Transverse colon (tissue), 4 donors: ENCODE measurements around the gene FKBP14. TPM values are rescaled to one million over a fixed set of nuclear protein-coding genes. Genes with fewer than 3 reads are reported as not detected.

ENCODE experiments used
- DNase-seq: peaks from one replicate; pipeline ENCODE4 v3.0.0-alpha.2; 2019
- H3K27ac ChIP-seq, 4 donors: fragments of 200-600 bp; sonication (generic); 2 replicates each; pipeline ENCODE4 v1.5.1; 2016 to 2018; ENCODE audit warnings: inconsistent platforms in 4 of 4
- H3K27me3 ChIP-seq: fragments of 200-600 bp; sonication (generic); 2 replicates; pipeline ENCODE4 v1.5.1; 2017; ENCODE audit warnings: inconsistent platforms
- H3K36me3 ChIP-seq, 4 donors: fragments of 200-600 bp; sonication (generic); 2 replicates each; pipeline ENCODE4 v1.5.1; 2017 to 2019; ENCODE audit warnings: inconsistent platforms in 4 of 4
- H3K4me1 ChIP-seq, 4 donors: fragments of 200-600 bp; sonication (generic); 2 replicates each; pipeline ENCODE4 v1.5.1; 2017 to 2020; ENCODE audit warnings: inconsistent platforms in 4 of 4
- H3K4me3 ChIP-seq, 4 donors: fragments of 200-600 bp; sonication (generic); 1 replicate in 1 of 4; 2 replicates in 3 of 4; pipeline versions ENCODE4 v1.5.1 to v1.6.1; 2017 to 2019; ENCODE audit warnings: inconsistent platforms in 4 of 4
- H3K9me3 ChIP-seq, 2 donors: fragments of 200-600 bp; sonication (generic); 2 replicates each; pipeline ENCODE4 v1.5.1; 2017 to 2019; ENCODE audit warnings: inconsistent platforms in 2 of 2
- CTCF ChIP-seq, 5 experiments: fragments of 200-600 bp in 3 of 5; fragments of 450-650 bp in 2 of 5; sonication (generic) in 3 of 5; IDR thresholded peaks; 1 replicate in 2 of 5; 2 replicates in 3 of 5; pipeline ENCODE4 v1.5.1; 2016 to 2017; ENCODE audit warnings: antibody characterized with exemption in 5 of 5, inconsistent platforms in 3 of 5, mild to moderate bottlenecking in 2 of 5, moderate library complexity in 1 of 5
- EP300 ChIP-seq: sonication (generic); formaldehyde crosslinking; IDR thresholded peaks from one replicate; pipeline ENCODE4 v1.6.1; 2017; ENCODE audit warnings: antibody characterized with exemption, low read depth
- POLR2A ChIP-seq: fragments of 450-650 bp; IDR thresholded peaks from one replicate; pipeline ENCODE4 v1.6.1; 2016; ENCODE audit warnings: antibody characterized with exemption, mild to moderate bottlenecking, moderate library complexity
- POLR2AphosphoS5 ChIP-seq, 3 donors: sonication (generic); formaldehyde crosslinking; IDR thresholded peaks; one replicate each; pipeline ENCODE4 v1.6.1; 2016; ENCODE audit warnings: antibody characterized with exemption in 3 of 3
- WGBS, 2 donors: methylation state at CpG; one replicate each; pipeline ENCODE4 v1.1.5; 2018; ENCODE audit warnings: low coverage in 1 of 2; 5-methylcytosine and 5-hydroxymethylcytosine counted together
- in situ Hi-C, 4 donors: fragments of 200-750 bp; cut with MboI; loops; one replicate each; pipeline versions ENCODE4 v1.15.0 to v1.15.1; 2017; ENCODE audit warnings: low sequenced_read_pairs in 3 of 4, low pct_ligation_motif_present in 1 of 4, low pct_unique_long_range_greater_than_20kb in 1 of 4
- intact Hi-C: fragments of 100-400 bp; cut with DNase I; formaldehyde crosslinking; loops from one replicate; pipeline ENCODE4 v1.15.1; 2023; ENCODE audit warnings: low total_unique reads
- total RNA-seq, 4 donors: library from RNA; depleted of rRNA; stranded (reverse); fragments of >200 nt; gene quantifications; one replicate each; pipeline ENCODE4 v1.1.0, GENCODE V29; 2016

The FKBP14 gene
- total RNA-seq, 4 donors from 2014 or later = 0.75 to 12.7 (median 9.6) TPM

DNA sequence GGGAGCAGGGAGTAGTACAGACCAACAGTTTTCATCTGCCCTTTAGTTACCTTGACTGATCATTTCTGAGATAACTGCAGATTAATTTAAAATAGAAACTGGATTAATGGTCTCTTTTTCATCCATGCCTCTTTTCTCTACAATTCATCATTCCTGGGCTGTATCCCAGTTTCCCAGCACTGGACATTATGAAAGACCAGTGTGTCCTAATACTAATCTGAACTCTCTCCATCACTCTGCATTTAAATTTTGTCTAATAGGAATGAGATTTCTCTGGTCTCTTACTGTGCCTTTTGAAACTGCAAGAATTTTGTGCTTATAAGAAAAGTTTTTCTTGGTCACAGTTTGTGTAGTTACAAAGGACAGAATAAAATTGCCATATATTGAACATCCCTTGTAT lies 14.4 kb upstream of the FKBP14 start:
- H3K27ac ChIP-seq = no peak overlapping the region
- no peaks in the 10 kb centered on the region for H3K9me3 ChIP-seq
- peaks cover 0 to 4% (median 2%) of the 10 kb centered on the region in 4 donors for H3K36me3 ChIP-seq
- in situ Hi-C loops (no loop called here), intact Hi-C loops (no loop called here)
- peaks cover 0 to 21% (median 0%) of the 10 kb centered on the region in 4 donors for H3K4me1 ChIP-seq
- no peak overlapping the region for H3K4me3 ChIP-seq
- no peak for TF ChIP-seq CTCF (IDR thresholded peaks at IDR 0.05)
- no peak for TF ChIP-seq EP300
- no peak for TF ChIP-seq POLR2AphosphoS5 (IDR thresholded peaks at IDR 0.05)
- no peak for TF ChIP-seq POLR2A
- DNase-seq = no peak
- H3K27me3 ChIP-seq = no peaks in the 10 kb centered on the region

GRCh38 chr7:30038196-30038980 lies 11.9 kb upstream of the FKBP14 start:
- no peak overlapping the region for H3K4me3 ChIP-seq
- H3K27ac ChIP-seq = peak overlapping the region in 2 of 4 donors; percentile 11 to 17
- no peaks in the 10 kb centered on the region for H3K36me3 ChIP-seq
- intact Hi-C loops = no loop called here
- H3K27me3 ChIP-seq = no peaks in the 10 kb centered on the region
- no peaks in the 10 kb centered on the region for H3K9me3 ChIP-seq
- no peak for DNase-seq
- in situ Hi-C loops = no loop called here
- 87 to 92% methylated on average over 3 of the region's 3 CpGs for WGBS, 2 donors
- H3K4me1 ChIP-seq = peaks cover 0 to 21% (median under 1%) of the 10 kb centered on the region in 4 donors
- TF ChIP-seq CTCF (IDR thresholded peaks at IDR 0.05) (no peak), POLR2AphosphoS5 (IDR thresholded peaks at IDR 0.05) (no peak), EP300 (no peak), POLR2A (no peak)

DNA sequence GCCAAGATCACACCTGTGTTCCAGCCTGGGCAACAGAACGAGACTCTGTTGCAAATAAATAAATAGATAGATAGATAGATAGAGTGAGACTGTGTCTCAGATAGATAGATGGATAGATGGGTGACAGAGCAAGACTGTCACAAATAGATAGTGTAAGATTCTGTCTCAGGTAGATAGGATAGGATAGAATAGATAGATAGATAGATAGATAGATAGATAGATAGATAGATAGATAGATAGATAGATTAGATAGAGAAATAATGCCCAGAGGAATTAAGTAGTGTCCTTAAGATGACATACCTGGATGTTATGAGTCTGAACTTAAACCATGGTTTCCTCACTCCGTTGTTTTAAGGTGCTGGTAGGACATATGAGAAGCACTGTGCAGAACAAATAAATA lies 9.7 kb upstream of the FKBP14 start:
- Histone ChIP-seq H3K4me3 (no peak overlapping the region), H3K27ac (no peak overlapping the region), H3K4me1 (peaks cover 0 to 34% (median 12%) of the 10 kb centered on the region in 4 donors), H3K36me3 (no peaks in the 10 kb centered on the region), H3K27me3 (no peaks in the 10 kb centered on the region), H3K9me3 (no peaks in the 10 kb centered on the region)
- TF ChIP-seq POLR2A = no peak
- TF ChIP-seq CTCF (IDR thresholded peaks at IDR 0.05) = no peak
- TF ChIP-seq POLR2AphosphoS5 (IDR thresholded peaks at IDR 0.05) = no peak
- TF ChIP-seq EP300 = no peak
- intact Hi-C loops (no loop called here), in situ Hi-C loops (no loop called here)
- 64 to 93% methylated on average over 1 to 2 of the region's 2 CpGs for WGBS, 2 donors
- no peak for DNase-seq

DNA sequence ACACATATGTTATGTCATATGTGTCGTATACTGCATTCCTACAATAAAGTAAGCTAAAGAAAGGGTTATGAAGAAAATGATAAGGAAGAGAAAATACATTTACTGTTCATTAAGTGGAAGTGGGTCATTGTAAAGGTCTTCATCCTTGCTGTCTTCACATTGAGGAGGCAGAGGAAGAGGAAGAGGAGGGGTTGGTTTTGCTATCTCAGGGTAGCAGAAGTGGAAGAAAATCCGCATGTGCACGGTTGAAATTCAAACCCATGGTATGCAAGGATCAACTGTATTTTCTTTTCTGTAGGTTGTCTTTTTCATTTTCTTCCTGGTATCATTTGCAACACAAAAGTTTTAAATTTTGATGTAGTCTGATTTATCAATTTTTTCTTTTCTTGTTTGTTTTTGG lies 8.0 kb upstream of the FKBP14 start:
- in situ Hi-C loops = no loop called here
- no peak for DNase-seq
- H3K4me1 ChIP-seq = peaks cover 0 to 33% (median 20%) of the 10 kb centered on the region in 4 donors
- H3K4me3 ChIP-seq = no peak overlapping the region
- 95 to 96% methylated on average over 3 of the region's 3 CpGs for WGBS, 2 donors
- H3K9me3 ChIP-seq = no peaks in the 10 kb centered on the region
- no peaks in the 10 kb centered on the region for H3K27me3 ChIP-seq
- intact Hi-C loops = no loop called here
- no peaks in the 10 kb centered on the region for H3K36me3 ChIP-seq
- no peak overlapping the region for H3K27ac ChIP-seq
- TF ChIP-seq CTCF (IDR thresholded peaks at IDR 0.05) = no peak
- TF ChIP-seq EP300 = no peak
- TF ChIP-seq POLR2A = no peak
- TF ChIP-seq POLR2AphosphoS5 (IDR thresholded peaks at IDR 0.05) = no peak
